Panc1 (cell line): ENCODE data around the gene GRAMD1B. TPM values are rescaled to one million over a fixed set of nuclear protein-coding genes. Genes with fewer than 3 reads are reported as not detected.

Experiments
- ATAC-seq: fragments of 200-7000 bp; cut with Tn5 transposase; 2 replicates; pipeline ENCODE4 v1.9.1; 2020; ENCODE audit warnings: mild to moderate bottlenecking, moderate library complexity
- BruUV-seq: library from RNA; stranded (reverse); fragments of 400-500 nt; replicated peaks from 2 replicates; lab custom pipeline; 2021; lab: Mats Ljungman, UMichigan
- CTCF ChIA-PET: fragments of 300-600 bp; sonication (Branson Sonifier 250); formaldehyde crosslinking; loops from one replicate; lab custom pipeline; 2022; ENCODE audit warnings: antibody characterized with exemption; lab: Charles Lee
- POLR2A ChIA-PET: fragments of 300-600 bp; sonication (Branson Sonifier 250); formaldehyde crosslinking; loops from one replicate; lab custom pipeline; 2022; ENCODE audit warnings: antibody characterized with exemption; lab: Charles Lee
- DNase-seq: peaks from one replicate; pipeline ENCODE4 v3.0.0-alpha.2; 2010; ENCODE audit warnings: low read depth, low spot score
- H3K27ac ChIP-seq: 2 replicates; pipeline ENCODE4 v1.5.1; 2011; ENCODE audit warnings: mild to moderate bottlenecking, low read length, inconsistent platforms
- H3K27me3 ChIP-seq: fragments of 200-500 bp; sonication (Bioruptor generic); 2 replicates; pipeline ENCODE4 v1.6.0; 2014; ENCODE audit warnings: low read length, inconsistent platforms; ENCODE audit not compliant: control insufficient read depth, insufficient read depth
- H3K36me3 ChIP-seq: fragments of 200-500 bp; sonication (Bioruptor generic); 2 replicates; pipeline ENCODE4 v1.5.1; 2014; ENCODE audit warnings: inconsistent platforms, mild to moderate bottlenecking, low read length, moderate library complexity; ENCODE audit not compliant: control insufficient read depth, insufficient read depth
- H3K4me1 ChIP-seq: 2 replicates; pipeline ENCODE4 v1.5.1; 2011; ENCODE audit warnings: inconsistent platforms, mild to moderate bottlenecking, low read length, moderate library complexity; ENCODE audit not compliant: control insufficient read depth, insufficient read depth
- H3K4me3 ChIP-seq, 2 experiments: 2 replicates each; pipeline ENCODE4 v1.5.1; 2011 to 2012; ENCODE audit warnings: low read depth in 2 of 2, low read length in 2 of 2, mild to moderate bottlenecking in 2 of 2, inconsistent platforms in 1 of 2, moderate library complexity in 1 of 2
- H3K9me3 ChIP-seq: fragments of 200-500 bp; sonication (Bioruptor generic); 2 replicates; pipeline ENCODE4 v1.5.1; 2014; ENCODE audit warnings: low read depth, mild to moderate bottlenecking, inconsistent platforms, low read length, moderate library complexity; ENCODE audit not compliant: control insufficient read depth, insufficient read depth
- CTCF ChIP-seq: fragments of 450-650 bp; IDR thresholded peaks from 2 replicates; pipeline ENCODE4 v1.5.1; 2017; ENCODE audit warnings: mild to moderate bottlenecking
- POLR2AphosphoS5 ChIP-seq: IDR thresholded peaks from 2 replicates; pipeline ENCODE4 v1.6.1; 2012; ENCODE audit warnings: mild to moderate bottlenecking, low read depth, low read length, moderate library complexity
- SIN3A ChIP-seq: IDR thresholded peaks from 2 replicates; pipeline ENCODE4 v1.6.1; 2012; ENCODE audit warnings: low read depth, mild to moderate bottlenecking, low read length, moderate library complexity, borderline replicate concordance; ENCODE audit not compliant: insufficient read depth
- TCF7L2 ChIP-seq: IDR thresholded peaks from 2 replicates; pipeline ENCODE4 v1.6.1; 2011; ENCODE audit warnings: mild to moderate bottlenecking, low read depth, low read length, inconsistent platforms
- in situ Hi-C: cut with HindIII; loops from 2 replicates; pipeline ENCODE4 v1.10.0; 2016; ENCODE audit warnings: low sequenced_read_pairs, low pct_unique_long_range_greater_than_20kb
- intact Hi-C: fragments of 100-400 bp; cut with micrococcal nuclease; formaldehyde crosslinking; loops from one replicate; pipeline ENCODE4 v1.10.0; 2022; ENCODE audit not compliant: unreplicated experiment
- total RNA-seq: library from RNA; stranded (reverse); gene quantifications from one replicate; pipeline ENCODE4 v1.2.1, GENCODE V29; 2021; ENCODE audit not compliant: unreplicated experiment
- TF ChIP-seq, protein P1 (sequence below), 2 experiments: IDR thresholded peaks; 2 replicates each; pipeline ENCODE4 v1.6.1; 2011 to 2012; ENCODE audit warnings: low read depth in 2 of 2, control low read depth in 1 of 2, low read length in 1 of 2, mild to moderate bottlenecking in 1 of 2, moderate library complexity in 1 of 2; ENCODE audit not compliant: insufficient read depth in 1 of 2

Gene GRAMD1B
- total RNA-seq, 1 experiment from 2014 or later = 0.46 TPM

GRCh38 chr11:123507043-123507442 lies 77.0 kb downstream of the GRAMD1B start:
- ChIA-PET CTCF (no interaction called here), POLR2A (no interaction called here)
- Histone ChIP-seq H3K27me3 (no peaks in the 10 kb centered on the region; the same call in 1 of the 2 replicates), H3K4me3 (no peak overlapping the region), H3K9me3 (no peaks in the 10 kb centered on the region), H3K27ac (no peak overlapping the region), H3K4me1 (peaks cover 3% of the 10 kb centered on the region; the same call in 1 of the 2 replicates), H3K36me3 (no peaks in the 10 kb centered on the region)
- ATAC-seq (no peak), DNase-seq (no peak)
- no TSS peak for BruUV-seq
- TF ChIP-seq SIN3A (no peak), TCF7L2 (no peak), POLR2AphosphoS5 (no peak), CTCF (no peak)
- TF ChIP-seq, protein P1, sequence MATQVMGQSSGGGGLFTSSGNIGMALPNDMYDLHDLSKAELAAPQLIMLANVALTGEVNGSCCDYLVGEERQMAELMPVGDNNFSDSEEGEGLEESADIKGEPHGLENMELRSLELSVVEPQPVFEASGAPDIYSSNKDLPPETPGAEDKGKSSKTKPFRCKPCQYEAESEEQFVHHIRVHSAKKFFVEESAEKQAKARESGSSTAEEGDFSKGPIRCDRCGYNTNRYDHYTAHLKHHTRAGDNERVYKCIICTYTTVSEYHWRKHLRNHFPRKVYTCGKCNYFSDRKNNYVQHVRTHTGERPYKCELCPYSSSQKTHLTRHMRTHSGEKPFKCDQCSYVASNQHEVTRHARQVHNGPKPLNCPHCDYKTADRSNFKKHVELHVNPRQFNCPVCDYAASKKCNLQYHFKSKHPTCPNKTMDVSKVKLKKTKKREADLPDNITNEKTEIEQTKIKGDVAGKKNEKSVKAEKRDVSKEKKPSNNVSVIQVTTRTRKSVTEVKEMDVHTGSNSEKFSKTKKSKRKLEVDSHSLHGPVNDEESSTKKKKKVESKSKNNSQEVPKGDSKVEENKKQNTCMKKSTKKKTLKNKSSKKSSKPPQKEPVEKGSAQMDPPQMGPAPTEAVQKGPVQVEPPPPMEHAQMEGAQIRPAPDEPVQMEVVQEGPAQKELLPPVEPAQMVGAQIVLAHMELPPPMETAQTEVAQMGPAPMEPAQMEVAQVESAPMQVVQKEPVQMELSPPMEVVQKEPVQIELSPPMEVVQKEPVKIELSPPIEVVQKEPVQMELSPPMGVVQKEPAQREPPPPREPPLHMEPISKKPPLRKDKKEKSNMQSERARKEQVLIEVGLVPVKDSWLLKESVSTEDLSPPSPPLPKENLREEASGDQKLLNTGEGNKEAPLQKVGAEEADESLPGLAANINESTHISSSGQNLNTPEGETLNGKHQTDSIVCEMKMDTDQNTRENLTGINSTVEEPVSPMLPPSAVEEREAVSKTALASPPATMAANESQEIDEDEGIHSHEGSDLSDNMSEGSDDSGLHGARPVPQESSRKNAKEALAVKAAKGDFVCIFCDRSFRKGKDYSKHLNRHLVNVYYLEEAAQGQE (IDR thresholded peaks at IDR 0.05; ENCODE audit: insufficient read depth in 1 of 2, low read depth in 2 of 2, low read length in 1 of 2) = no peak
- intact Hi-C loops = no loop called here
- in situ Hi-C loops = no loop called here

DNA sequence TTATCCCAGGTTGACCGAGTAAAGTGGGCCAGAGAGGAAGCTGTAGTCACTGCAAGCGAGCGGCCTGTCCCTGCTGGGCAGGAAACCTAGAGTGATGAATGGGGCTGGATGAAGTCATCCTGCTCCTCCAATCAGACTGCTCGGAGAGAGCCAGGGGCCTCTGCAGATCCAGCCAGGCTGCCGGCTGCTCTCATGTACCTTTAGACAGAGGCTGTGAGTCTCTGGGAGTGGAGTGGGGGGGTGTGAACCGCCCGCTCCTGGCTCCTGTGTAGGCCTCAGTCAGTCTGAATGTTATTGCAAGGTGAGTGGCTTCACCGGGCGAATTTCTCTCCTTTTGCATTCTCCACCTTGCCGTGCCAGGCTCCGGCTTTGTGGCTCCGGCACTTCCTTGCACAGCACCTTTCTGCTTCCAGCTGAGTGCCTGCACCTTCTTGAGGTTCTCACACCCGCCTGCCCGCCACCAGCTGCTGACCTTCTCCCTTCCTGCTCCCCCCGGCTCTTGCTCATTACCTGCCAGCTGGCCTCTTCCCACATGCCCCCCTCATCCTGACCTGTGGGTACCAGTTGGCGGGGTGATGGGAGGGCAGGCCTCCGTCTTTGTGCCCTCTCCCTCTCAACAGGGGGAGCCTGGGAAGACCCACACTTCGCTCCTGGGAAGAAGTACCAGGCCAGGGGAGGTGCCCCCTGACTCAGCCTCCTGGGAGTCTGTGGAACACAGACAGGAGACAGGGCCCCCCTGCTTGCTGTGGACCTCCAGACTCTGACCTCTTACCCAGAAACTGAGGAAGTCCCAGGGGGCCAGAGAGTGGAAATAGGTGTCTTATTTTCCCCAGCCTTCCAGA lies 79.9 kb downstream of the GRAMD1B start:
- no TSS peak for BruUV-seq
- TF ChIP-seq CTCF = no peak
- TF ChIP-seq, protein P1 (IDR thresholded peaks at IDR 0.05; ENCODE audit: insufficient read depth in 1 of 2, low read depth in 2 of 2, low read length in 1 of 2) = no peak
- TF ChIP-seq SIN3A = no peak
- TF ChIP-seq TCF7L2 = no peak
- TF ChIP-seq POLR2AphosphoS5 = no peak
- H3K36me3 ChIP-seq = no peaks in the 10 kb centered on the region
- intact Hi-C loops = loop anchor here (2.0 to 5.0 kb wide), 2 partner anchors 42 to 197 kb away; no protein-coding TSS in a partner anchor
- peaks cover 6% of the 10 kb centered on the region for H3K27me3 ChIP-seq
- ChIA-PET CTCF (interaction anchor here (0.6 kb wide), 1 partner anchor 95 kb away, joined by 8 read pairs; no protein-coding TSS in a partner anchor), POLR2A (no interaction called here)
- ATAC-seq = no peak
- H3K9me3 ChIP-seq = no peaks in the 10 kb centered on the region
- no peak for DNase-seq
- H3K4me3 ChIP-seq = no peak overlapping the region
- in situ Hi-C loops = no loop called here
- no peak overlapping the region for H3K27ac ChIP-seq
- H3K4me1 ChIP-seq = peaks cover 3% of the 10 kb centered on the region; the same call in 1 of the 2 replicates
